HUES48 (cell line): ENCODE data around the gene B3GNT3.
A peak's percentile ranks its signal among the peaks of the same experiment; 100 is the strongest.
"Not testable (repeated sequence)": the region's sequence is repeated elsewhere in the genome, so short reads cannot be mapped to it uniquely, and the experiment has no call there.

ENCODE experiments used
- H3K27ac ChIP-seq: one replicate; pipeline ENCODE4 v1.7.0; 2013; ENCODE audit warnings: low read depth, low read length, inconsistent platforms
- H3K27me3 ChIP-seq: 2 replicates; pipeline ENCODE4 v1.6.1; 2013; ENCODE audit warnings: mild to moderate bottlenecking, low read length; ENCODE audit not compliant: control insufficient read depth, insufficient read depth
- H3K36me3 ChIP-seq: 2 replicates; pipeline ENCODE4 v1.6.1; 2013; ENCODE audit warnings: low read length; ENCODE audit not compliant: control insufficient read depth, insufficient read depth
- H3K4me1 ChIP-seq: 2 replicates; pipeline ENCODE4 v1.6.1; 2013; ENCODE audit warnings: mild to moderate bottlenecking, low read length; ENCODE audit not compliant: control insufficient read depth, insufficient read depth
- H3K4me3 ChIP-seq: 2 replicates; pipeline ENCODE4 v1.5.1; 2013; ENCODE audit warnings: mild to moderate bottlenecking, low read depth, low read length
- H3K9ac ChIP-seq: 2 replicates; pipeline ENCODE4 v1.6.1; 2013; ENCODE audit warnings: mild to moderate bottlenecking, low read depth, low read length, moderate library complexity
- H3K9me3 ChIP-seq: 2 replicates; pipeline ENCODE4 v1.6.1; 2013; ENCODE audit warnings: low read length; ENCODE audit not compliant: control insufficient read depth, insufficient read depth

Gene B3GNT3

DNA sequence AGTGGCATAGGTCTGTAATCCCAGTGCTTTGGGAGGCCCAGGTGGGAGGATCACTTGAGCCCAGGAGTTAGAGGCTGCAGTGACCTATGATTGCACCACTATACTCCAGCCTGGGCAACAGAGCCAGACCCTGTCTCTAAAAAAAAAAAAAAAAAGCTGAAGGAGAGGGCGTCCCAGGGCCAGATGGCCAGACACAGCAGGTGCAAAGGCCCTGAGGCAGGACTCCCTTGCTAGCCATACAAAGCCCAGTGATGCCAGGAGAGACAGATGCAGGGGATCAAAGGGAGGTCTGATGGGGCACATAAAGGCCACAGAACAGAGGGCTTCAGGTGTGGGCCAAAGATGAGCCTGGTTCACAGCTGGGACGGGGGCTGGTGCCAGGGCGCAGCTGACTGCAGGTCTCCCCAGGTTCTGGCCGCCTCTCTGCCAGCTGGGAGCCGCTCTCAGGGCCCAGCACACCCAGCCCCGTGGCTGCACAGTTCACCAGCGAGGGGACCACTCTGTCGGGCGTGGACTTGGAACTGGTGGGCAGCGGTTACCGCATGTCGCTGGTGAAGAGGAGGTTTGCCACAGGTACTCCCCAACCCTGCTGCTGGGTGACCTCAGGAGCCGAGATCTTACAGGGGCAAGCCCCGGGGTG, 7.5 kb upstream of the B3GNT3 start:
- no peak overlapping the region for H3K4me3 ChIP-seq
- no peaks in the 10 kb centered on the region for H3K4me1 ChIP-seq
- peaks cover 12% of the 10 kb centered on the region for H3K36me3 ChIP-seq
- H3K9ac ChIP-seq = no peak overlapping the region
- no peak overlapping the region for H3K27ac ChIP-seq
- no peaks in the 10 kb centered on the region for H3K27me3 ChIP-seq
- H3K9me3 ChIP-seq = no peaks in the 10 kb centered on the region

DNA sequence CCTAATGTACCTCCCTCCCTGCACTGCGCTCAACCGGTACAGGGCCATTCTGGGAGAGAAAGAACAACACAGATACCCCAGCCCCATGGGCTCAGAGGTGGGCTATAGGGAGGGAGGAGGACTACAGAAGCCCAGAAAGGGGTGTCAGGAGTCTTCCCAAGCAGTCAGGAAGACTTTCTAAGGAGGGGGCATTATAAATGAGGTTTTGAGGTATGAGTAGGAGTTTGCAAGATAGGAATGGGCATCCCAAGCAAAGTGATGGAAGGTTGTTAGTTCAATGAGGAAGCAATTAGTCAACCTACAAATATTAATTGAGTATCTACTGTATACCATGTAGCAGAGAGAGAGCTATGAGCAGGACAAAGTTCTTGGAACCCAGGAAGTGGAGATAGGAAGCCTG, 6.3 kb upstream of the B3GNT3 start:
- Histone ChIP-seq H3K27ac (no peak overlapping the region), H3K27me3 (no peaks in the 10 kb centered on the region), H3K9me3 (no peaks in the 10 kb centered on the region), H3K9ac (no peak overlapping the region), H3K4me3 (no peak overlapping the region), H3K36me3 (peaks cover 7% of the 10 kb centered on the region; the same call in 1 of the 2 replicates), H3K4me1 (no peaks in the 10 kb centered on the region)

DNA sequence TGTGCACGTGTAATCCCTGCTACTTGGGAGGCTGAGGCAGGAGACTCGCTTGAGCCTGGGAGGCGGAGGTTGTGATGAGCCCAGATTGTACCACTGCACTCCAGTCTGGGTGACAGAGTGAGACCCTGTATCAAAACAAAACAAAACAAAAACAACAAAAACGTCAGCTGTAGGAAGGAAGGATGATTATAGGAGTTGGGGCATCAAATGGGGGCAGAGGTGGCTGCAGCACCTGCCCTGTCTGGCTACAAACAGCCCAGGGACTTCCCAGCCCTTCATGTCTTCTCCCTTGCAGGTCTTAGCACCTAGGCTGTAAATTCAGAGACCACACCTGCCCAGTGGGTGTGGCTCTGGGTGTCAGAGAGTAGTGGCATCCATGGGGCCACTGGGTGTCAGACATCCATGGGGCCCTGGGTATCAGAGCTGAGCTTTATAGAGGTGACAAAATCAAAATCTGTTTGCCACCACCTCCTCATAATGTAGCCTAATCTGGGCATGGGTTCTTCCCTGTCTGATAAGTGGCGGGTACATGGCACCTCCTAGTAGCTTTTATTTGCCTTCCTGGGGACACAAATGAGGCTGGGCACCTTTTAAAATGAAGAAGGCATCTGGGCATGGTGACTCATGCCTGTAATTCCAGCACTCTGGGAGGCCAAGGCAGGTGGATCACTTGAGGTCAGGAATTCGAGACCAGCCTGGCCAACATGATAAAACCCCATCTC, 4.7 kb upstream of the B3GNT3 start:
- H3K9ac ChIP-seq = no peak overlapping the region
- no peaks in the 10 kb centered on the region for H3K4me1 ChIP-seq
- no peak overlapping the region for H3K4me3 ChIP-seq

DNA sequence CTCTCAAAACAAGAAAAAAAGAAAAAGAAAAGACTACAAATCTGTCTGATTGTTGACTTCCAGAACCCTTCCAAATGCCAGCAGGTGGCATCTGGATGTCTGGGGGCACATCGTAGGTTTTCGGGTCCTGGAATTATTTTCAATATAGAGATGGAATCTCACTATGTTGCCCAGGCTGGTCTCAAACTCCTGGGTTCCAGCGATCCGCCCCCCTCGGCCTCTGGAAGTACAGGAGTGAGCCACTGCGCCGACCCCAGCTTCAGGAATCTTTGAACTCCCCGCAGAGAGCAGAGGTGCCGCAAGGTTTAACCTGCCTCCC, 567 bp upstream of the B3GNT3 start:
- Histone ChIP-seq H3K27me3 (peaks cover 15% of the 10 kb centered on the region), H3K9ac (no peak overlapping the region), H3K4me3 (peak overlapping the region; percentile 64)

More for the DNA sequence above, 4.7 kb upstream of the B3GNT3 start:
- peaks cover 9% of the 10 kb centered on the region for H3K27me3 ChIP-seq
- H3K27ac ChIP-seq = no peak overlapping the region
- H3K9me3 ChIP-seq = no peaks in the 10 kb centered on the region
- peaks cover 3% of the 10 kb centered on the region; the same call in 1 of the 2 replicates for H3K36me3 ChIP-seq

DNA sequence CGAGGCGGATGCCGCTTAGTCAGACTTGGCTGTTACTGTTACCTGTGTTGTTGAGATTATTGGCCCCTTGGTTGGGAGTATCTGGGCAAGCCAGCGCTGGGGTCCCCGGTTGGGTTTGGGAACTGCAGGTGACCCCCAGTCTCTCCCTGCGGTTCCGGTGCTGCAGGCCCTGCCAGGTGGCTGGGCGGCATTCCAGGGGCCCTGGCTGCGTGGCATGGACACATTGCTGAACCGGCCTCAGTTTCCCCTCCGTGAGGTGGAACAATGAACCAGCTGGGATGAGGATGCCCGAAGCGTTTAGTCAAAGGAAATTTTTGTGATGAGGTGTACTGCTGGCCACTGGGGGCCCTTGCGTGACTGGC, 538 bp downstream of the B3GNT3 start:
- H3K4me3 ChIP-seq = peak overlapping the region; percentile 64
- no peak overlapping the region for H3K9ac ChIP-seq
- no peaks in the 10 kb centered on the region for H3K9me3 ChIP-seq
- H3K4me1 ChIP-seq = no peaks in the 10 kb centered on the region
- H3K36me3 ChIP-seq = no peaks in the 10 kb centered on the region
- H3K27ac ChIP-seq = no peak overlapping the region
- H3K27me3 ChIP-seq = peaks cover 15% of the 10 kb centered on the region

More for the DNA sequence above, 567 bp upstream of the B3GNT3 start:
- Histone ChIP-seq H3K9me3 (no peaks in the 10 kb centered on the region), H3K36me3 (no peaks in the 10 kb centered on the region), H3K4me1 (no peaks in the 10 kb centered on the region), H3K27ac (no peak overlapping the region)

DNA sequence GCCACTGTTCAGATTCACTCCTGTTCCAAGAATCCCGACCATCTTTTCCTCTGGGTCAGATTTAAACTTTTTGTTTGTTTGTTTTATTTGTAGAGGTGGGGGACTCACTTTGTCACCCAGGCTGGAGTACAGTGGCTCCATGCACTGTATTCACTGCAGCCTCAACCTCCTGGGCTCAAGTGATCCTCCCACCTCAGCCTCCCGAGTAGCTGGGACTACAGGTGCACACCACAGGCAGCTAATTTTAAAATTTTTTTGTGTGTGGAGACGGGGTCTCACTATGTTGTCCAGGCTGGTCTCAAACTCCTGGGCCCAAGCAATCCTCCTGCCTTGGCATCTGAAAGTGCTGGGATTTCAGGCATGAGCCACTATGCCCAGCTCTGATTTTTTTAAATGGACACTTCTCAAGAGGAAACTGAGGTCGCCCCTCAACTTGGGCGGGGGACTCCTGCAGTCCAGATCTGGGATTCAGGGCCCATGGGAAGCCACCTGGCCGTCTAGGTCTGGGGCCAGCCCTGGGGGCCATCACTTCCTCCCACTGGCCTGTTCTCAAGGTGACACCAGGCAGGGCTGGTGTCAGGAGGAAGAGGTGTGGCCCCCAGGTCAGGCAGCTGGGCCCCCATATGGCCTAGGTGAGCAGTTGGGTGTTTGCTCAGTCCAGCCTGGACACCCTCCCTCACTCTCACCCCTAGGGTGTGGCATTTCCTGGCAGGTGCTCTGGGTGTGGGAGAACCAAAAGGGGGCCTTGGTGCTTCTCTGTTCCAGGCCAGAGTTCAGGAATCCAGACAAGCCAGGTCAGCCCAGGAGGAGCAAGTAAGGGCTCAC, 1.3 kb downstream of the B3GNT3 start:
- Histone ChIP-seq H3K9ac (no peak overlapping the region), H3K36me3 (no peaks in the 10 kb centered on the region), H3K4me3 (0 out of 2 replicates have a peak overlapping the region, but pooled peaks have one; percentile 64), H3K9me3 (no peaks in the 10 kb centered on the region), H3K27me3 (peaks cover 15% of the 10 kb centered on the region), H3K27ac (no peak overlapping the region), H3K4me1 (no peaks in the 10 kb centered on the region)

DNA sequence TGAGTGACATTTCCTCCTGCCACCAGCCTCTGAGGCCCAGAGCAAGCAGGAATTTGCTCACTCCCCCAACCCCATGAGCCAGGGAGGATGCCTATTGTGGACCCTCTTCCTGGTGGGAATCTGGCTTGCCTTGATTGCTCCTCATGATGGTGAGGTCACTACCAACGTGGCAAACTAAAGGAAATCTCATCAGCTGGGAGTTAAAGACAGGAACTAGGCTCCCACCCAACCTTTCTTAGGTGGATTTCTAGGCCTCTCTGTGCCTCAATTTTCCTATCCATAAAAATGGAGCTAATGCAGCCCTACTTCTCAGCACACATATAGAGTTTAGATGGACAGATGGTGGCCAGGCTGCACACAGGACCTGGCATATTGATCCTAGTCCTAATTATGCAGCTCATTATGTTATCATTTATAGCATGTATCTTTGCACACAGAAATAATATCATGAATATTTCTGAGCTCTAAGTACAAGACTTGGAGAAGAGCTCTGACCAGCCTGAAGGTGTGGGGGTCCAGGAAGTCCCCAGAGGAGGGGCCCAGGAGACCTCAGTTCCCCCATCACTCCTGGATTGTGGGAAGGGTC, 2.0 kb downstream of the B3GNT3 start:
- Histone ChIP-seq H3K27ac (no peak overlapping the region), H3K36me3 (no peaks in the 10 kb centered on the region), H3K9me3 (no peaks in the 10 kb centered on the region), H3K4me1 (no peaks in the 10 kb centered on the region), H3K27me3 (peaks cover 15% of the 10 kb centered on the region), H3K9ac (no peak overlapping the region), H3K4me3 (no peak overlapping the region)

DNA sequence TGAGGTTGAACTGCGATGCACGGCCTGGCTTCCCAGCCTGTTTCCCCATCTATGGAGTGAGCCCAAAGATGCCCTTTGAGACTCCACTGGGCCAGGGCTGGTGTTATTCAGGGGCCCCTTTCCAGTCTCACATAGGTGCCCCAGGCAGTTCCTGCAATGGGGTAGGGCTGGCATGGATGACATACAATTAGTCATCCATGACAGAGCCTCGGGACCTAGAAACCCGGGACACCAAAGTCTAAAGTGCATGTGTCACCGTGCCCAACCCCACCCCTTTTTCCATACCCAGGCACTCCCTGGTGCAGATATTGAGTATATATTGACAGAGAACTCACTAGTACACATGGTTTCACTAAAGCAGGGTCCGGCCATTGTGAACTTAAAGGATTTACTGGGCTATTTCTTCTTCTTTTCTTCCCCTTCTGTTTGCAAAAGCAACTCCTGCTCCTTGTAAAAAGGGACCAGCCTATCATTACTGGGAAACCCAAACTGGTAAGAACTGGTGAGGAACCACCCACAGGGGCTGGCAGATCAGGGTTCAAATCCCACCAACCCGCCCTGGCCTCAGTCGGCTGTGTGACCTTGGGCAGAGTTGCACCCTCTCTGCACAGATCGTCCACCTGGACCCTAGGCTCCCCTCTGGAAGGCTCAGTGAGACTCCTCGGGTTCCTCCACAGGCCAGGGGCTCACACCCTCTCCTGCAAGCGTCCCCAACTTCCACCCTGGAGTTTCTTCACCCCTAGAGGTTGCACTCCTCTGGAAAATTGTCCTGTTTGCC, 2.7 kb downstream of the B3GNT3 start:
- Histone ChIP-seq H3K4me1 (no peaks in the 10 kb centered on the region), H3K4me3 (no peak overlapping the region), H3K9ac (no peak overlapping the region), H3K9me3 (no peaks in the 10 kb centered on the region), H3K27ac (no peak overlapping the region), H3K36me3 (no peaks in the 10 kb centered on the region), H3K27me3 (peaks cover 15% of the 10 kb centered on the region)

DNA sequence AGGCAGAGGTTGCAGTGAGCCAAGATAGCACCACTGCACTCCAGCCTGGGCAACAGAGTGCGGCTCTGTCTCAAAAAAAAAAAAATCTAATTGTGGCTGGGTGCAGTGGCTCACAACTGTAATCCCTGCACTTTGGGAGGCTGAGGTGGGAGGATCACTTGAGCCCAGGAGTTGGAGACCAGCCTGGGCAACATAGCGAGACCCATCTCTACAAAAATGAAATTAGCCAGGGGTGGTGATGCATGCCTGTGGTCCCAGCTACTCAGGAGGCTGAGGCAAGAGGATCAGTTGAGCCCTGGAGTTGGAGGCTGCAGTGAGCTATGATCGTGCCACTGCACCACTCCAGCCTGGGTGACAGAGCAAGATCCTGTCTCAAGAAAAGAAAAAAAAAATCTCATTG, 3.7 kb downstream of the B3GNT3 start:
- not testable (repeated sequence) for H3K4me1 ChIP-seq, H3K36me3 ChIP-seq, H3K9ac ChIP-seq, H3K4me3 ChIP-seq, H3K27ac ChIP-seq, H3K9me3 ChIP-seq
- peaks cover 15% of the 10 kb centered on the region for H3K27me3 ChIP-seq

DNA sequence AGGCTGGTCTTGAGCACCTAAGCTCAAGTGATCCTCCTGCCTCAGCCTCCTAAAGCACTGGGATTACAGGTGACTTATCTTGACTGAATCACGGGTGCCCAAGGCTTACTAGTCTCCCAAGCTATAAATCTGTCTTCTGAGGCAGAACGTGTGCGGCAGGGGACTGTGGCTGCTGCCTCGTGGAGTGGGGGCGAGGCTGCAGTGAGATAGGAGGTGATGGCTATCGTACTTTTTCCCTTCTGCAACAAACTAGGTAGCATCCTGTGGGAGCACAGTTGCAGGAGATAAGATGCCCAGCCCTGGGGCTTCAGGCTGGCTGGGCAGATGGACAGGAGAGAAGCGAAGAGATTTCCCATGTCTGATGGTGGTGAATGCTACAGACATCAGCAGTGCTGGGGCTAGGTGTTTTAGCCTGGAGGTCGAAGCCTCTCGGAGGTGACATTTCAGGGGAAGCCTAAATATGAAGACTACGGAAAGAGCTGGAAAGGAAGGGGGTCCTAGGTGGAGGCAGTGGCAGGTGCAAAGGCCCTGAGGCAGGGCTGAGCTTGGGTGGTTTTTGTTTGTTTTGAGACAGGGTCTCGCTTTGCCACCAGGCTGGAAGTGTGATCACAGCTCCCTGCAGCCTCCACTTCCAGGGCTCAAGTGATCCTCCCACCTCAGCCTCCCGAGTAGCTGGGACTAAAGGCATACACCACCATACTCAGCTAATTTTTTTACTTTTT, 7.4 kb downstream of the B3GNT3 start:
- Histone ChIP-seq H3K4me3 (no peak overlapping the region), H3K27ac (no peak overlapping the region)

More for the DNA sequence above, 7.4 kb downstream of the B3GNT3 start:
- Histone ChIP-seq H3K27me3 (no peaks in the 10 kb centered on the region), H3K9me3 (no peaks in the 10 kb centered on the region), H3K4me1 (no peaks in the 10 kb centered on the region), H3K9ac (no peak overlapping the region), H3K36me3 (no peaks in the 10 kb centered on the region)
